HG02678 (cell line): Measurements from ENCODE around the gene ANKS3.
"Not testable (repeated sequence)": the region's sequence is repeated elsewhere in the genome, so short reads cannot be mapped to it uniquely, and the experiment has no call there.

ENCODE experiments used
- ATAC-seq: cut with Tn5 transposase; IDR thresholded peaks from one replicate; pipeline ENCODE4 v1.9.1; 2021; ENCODE audit warnings: mild to moderate bottlenecking, moderate library complexity; ENCODE audit not compliant: unreplicated experiment

The ANKS3 gene

GRCh38 chr16:4754865-4755264, 20.8 kb upstream of the ANKS3 start:
- ATAC-seq: no peak

- ATAC-seq: no peak
These were observed 19.2 kb upstream of the ANKS3 start for GRCh38 chr16:4753227-4753626.

- no peak for ATAC-seq
These were observed 18.5 kb upstream of the ANKS3 start for GRCh38 chr16:4752351-4753100.

GRCh38 chr16:4750896-4751295, 16.8 kb upstream of the ANKS3 start:
- ATAC-seq: no peak

GRCh38 chr16:4749700-4750257, 15.7 kb upstream of the ANKS3 start:
- no peak for ATAC-seq

- ATAC-seq: no peak
These were observed 14.8 kb upstream of the ANKS3 start for GRCh38 chr16:4748682-4749411.

- no peak for ATAC-seq
These were observed 14.0 kb upstream of the ANKS3 start for GRCh38 chr16:4747906-4748681.

- no peak for ATAC-seq
These were observed 13.0 kb upstream of the ANKS3 start for GRCh38 chr16:4746991-4747574.

- ATAC-seq: no peak
These were observed 12.1 kb upstream of the ANKS3 start for GRCh38 chr16:4746215-4746614.

GRCh38 chr16:4745274-4745569, 11.2 kb upstream of the ANKS3 start:
- ATAC-seq: no peak

GRCh38 chr16:4744555-4745273, 10.6 kb upstream of the ANKS3 start:
- ATAC-seq: no peak

GRCh38 chr16:4743226-4743878, 9.3 kb upstream of the ANKS3 start:
- no peak for ATAC-seq

- not testable (repeated sequence) for ATAC-seq
These were observed 4.3 kb upstream of the ANKS3 start for GRCh38 chr16:4738370-4738769.

GRCh38 chr16:4737545-4737944, 3.5 kb upstream of the ANKS3 start:
- no peak for ATAC-seq

- no peak for ATAC-seq
These were observed 2.5 kb upstream of the ANKS3 start for GRCh38 chr16:4736546-4736945.

GRCh38 chr16:4734730-4735535, 862 bp upstream of the ANKS3 start:
- peak; percentile 64 for ATAC-seq

GRCh38 chr16:4733747-4734062, 366 bp downstream of the ANKS3 start:
- ATAC-seq: no peak

- no peak for ATAC-seq
These were observed 794 bp downstream of the ANKS3 start for GRCh38 chr16:4733211-4733742.

- no peak for ATAC-seq
These were observed 4.2 kb downstream of the ANKS3 start for GRCh38 chr16:4729876-4730275.
